GM19455 (cell line): ENCODE data around the gene COBL.

Experiments
- ATAC-seq: cut with Tn5 transposase; IDR thresholded peaks from one replicate; pipeline ENCODE4 v1.9.1; 2021; ENCODE audit not compliant: unreplicated experiment

COBL gene

DNA sequence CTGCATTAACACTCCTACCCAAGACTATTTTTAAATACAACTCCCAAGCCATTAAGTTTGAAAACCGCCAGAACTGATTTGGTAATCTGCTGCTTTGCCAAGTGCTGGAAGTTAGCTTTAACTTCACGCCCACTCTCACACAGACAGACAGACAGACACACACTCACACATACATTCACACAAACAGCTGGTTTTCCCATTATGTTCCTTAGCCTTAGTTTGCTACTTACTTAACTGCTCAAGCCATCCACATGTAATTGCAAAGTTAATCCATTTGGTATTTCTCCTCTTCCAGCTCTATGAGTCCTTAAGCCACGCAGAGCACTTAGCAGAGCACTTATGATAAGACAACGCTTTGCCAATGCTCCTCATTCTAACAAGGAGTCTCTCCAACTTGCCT is 8.3 kb downstream of the COBL start:
- no peak for ATAC-seq

- ATAC-seq = no peak
These were observed 8.9 kb downstream of the COBL start for GRCh38 chr7:51307651-51308210.

- no peak for ATAC-seq
These were observed 9.8 kb downstream of the COBL start for GRCh38 chr7:51306761-51307160.

DNA sequence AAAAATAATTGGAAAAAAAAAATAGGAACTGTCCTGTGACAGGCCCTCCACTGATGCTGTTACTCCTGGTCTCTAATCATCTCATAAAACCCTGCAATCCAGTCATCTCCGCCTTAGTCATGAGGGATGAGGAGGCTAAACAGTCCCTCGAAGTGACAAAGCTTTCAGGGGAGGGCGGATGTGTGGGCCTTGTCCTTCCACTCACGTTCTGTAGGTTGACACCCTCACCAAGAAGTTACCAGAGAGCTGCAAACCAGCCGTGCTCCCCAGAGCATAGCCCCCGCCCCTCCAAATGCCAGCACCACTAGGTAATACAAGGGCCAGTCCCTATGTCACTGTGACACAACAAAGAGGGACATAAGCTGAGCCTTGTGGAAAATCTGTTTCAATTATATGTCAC is 11.9 kb downstream of the COBL start:
- no peak for ATAC-seq

GRCh38 chr7:51303142-51303525 is 13.5 kb downstream of the COBL start:
- ATAC-seq = no peak

DNA sequence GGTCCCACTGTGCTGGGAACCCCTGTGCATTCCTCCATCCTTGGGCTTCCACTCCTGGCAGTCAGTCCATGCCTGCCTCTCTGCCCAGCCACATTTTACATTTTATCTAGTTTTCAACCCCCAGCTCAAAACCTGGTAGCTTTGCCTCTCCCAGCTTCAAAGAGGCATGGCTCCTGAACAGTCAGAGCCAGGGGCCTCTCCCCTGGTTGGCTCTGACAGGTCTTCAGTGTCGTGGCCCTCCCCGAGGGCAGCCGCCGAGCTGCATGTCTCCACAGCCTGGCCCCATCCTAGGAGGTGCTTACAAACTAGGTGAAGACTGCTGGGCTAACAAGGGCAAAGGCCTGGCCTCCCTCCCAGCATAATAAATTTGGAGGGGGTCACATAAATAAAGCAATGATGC is 14.8 kb downstream of the COBL start:
- no peak for ATAC-seq

GRCh38 chr7:51300762-51301674 is 15.6 kb downstream of the COBL start:
- ATAC-seq = no peak

DNA sequence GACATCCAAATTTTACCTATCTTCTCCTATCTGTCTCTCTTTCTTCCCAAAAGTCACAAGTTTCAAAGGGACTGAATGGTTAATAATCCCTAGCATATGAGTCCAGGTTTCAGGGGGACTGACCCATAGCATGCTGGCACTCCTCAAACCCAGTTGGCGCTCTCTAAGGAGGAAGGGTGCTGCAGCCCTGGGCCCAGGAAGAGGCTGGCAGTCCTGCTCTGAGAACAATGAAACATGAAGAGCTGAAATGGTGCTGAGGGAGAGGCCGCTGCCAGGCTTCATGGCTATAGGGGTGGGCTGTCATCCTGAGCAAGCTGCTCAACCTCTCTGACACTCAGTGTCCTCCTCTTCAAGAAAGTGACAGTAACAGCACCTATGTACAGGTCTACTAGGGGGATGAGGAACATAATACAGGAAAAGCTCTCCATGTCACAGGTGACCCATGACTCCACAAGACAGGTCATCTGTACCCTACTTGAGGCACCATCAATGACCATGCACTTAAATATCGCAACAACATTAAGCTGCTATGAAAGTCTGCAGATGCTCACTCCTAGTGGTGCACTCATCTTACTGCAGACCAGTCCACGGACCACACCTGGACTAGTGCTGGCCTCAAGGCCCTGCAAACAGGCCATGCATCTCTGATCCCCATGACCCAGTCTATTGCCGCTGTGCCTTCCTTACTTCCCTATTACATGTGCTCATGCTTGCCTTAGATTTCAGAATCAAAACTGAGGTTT is 17.0 kb downstream of the COBL start:
- no peak for ATAC-seq

DNA sequence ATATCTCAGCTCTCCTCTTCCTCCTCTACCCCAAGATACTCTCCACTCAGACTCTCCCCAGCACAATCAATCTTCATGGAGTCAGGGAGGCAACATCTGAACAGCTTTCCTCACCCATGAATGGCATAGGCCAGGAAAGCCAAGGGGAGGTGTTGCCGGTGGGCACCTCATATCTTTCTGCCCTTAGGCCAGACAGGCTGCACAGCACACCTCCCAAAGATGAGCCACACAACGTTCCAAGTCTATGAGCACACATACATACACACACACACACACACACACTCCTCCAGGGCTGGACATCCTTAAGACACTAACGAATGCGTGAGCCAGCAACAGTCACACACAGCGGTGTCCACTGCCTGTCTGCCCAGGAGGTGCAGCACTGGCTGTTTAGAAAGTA is 17.7 kb downstream of the COBL start:
- ATAC-seq = no peak

DNA sequence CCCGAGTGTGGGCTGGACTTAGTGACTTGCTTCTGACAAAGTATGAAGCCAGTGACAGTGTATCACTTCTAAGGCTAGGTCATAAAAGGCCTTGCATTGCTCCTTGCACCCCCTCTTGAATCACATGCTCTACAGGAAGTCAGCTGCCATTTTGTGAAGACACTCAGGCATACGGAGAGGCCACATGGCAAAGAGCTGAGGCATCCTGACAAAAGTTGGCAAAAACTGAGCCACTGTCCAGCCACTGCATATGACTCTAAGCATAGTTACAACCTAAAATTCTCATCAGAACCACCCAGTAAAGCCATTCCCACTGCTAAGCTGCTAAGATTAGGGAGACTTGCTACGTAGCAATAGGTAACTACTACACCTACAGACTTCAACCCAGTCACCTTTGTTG is 18.6 kb downstream of the COBL start:
- no peak for ATAC-seq

- ATAC-seq = no peak
These were observed 21.0 kb downstream of the COBL start for GRCh38 chr7:51295440-51296245.

- ATAC-seq = no peak
These were observed 24.0 kb downstream of the COBL start for GRCh38 chr7:51292596-51292995.

- ATAC-seq = no peak
These were observed 25.7 kb downstream of the COBL start for GRCh38 chr7:51290702-51291540.

DNA sequence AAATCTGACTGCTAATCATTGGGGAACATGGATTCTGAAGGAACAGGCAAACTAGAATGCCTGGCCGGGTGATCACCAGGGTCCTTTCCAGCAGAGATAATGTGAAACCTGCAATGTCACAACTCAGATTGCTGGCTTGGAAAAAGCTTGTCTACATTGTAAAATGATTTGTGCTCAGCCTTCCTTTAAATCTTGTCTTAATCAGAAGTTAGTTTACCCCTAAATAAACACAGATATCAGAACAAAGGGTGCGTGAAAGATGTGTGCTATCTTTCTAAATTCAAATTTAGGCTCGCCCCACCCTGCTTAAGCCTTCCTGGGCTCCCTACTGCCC is 26.3 kb downstream of the COBL start:
- no peak for ATAC-seq

GRCh38 chr7:51289623-51290303 is 26.8 kb downstream of the COBL start:
- ATAC-seq = no peak

DNA sequence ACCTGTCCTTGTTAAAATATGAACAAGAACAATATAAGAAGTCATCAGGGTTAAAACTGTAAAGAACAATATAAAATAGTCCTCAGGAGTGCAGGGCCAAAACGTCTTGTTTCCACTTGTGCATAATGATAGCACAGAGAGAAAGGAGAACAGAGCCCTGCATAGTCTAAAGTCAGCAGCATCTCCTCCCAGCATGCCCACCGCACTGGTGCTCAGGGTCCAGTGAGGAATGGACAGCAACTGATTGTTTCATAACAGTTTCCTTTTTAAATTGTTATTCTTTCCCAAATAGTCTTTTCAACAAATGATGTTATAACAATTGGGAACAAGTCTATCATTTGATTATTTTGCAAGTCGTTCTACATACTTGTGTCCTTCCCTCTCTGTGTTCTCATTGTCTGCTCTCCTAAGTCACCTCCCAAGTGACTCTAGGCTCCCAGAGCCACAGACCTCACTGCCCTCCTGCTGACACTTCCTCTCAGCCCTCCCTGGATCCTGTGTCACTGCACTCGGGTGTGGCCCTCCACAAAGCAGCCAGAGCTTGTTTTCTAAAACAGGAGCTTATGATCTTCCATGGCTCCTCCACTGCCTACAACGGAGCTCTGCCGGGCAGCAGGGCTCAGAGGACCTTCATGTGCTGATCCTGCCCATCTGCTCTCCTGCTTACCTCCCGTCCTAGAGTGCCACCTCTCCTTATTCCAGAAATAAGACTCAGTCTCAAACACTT is 27.6 kb downstream of the COBL start:
- no peak for ATAC-seq

DNA sequence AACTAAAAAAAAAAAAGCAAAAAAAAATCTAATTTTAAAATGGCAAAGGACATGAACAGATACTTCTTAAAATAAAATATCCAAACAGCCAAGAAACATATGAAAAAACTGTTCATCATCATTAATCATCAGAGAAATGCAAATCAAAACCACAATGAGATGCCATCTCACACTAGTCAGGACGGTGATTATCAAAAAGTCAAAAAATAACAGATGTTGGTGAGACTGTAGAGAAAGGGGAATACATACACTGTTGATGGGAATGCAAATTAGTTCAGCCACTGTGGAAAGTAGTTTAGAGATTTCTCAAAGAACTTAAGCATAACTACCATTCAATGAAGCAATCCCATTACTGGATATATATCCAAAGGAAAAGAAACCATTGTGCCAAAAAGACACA is 30.2 kb downstream of the COBL start:
- ATAC-seq = no peak

GRCh38 chr7:51280156-51280555 is 36.5 kb downstream of the COBL start:
- no peak for ATAC-seq

DNA sequence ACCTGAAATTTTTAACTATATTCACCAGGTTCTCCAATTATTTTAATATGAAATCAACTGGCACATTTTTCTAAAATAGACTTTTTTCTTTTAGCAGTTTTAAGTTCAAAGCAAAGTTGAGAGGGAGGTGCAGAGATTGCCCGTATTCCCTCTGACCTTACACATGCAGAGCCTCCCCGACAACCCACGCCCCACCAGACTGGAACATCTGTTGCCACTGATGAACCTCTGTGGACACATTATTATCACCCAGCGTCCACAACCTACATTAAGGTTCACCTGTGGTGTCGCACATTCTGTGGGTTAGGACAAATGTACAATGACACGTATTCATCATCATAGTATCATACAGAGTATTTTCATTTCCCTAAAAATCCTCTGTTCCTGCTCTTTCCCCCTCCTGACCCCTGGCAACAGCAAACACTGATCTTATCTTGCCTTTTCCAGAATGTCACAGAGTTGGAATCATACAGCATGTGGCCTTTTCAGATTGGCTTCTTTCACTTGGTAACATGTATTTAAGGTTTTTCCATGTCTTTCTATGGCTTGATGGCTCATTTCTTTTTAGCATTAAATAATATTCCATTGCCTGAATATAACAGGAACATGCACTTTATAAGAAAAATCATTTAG is 37.1 kb downstream of the COBL start:
- no peak for ATAC-seq
